CD14-positive monocyte (primary cell): ENCODE results near the gene SRD5A3. TPM values are rescaled to one million over a fixed set of nuclear protein-coding genes. Genes with fewer than 3 reads are reported as not detected.

Source experiments
- DNase-seq, 3 donors: peaks; one replicate each; pipeline ENCODE4 v3.0.0-alpha.2; 2011 to 2022
- H2AFZ ChIP-seq: 2 replicates; pipeline ENCODE4 v1.6.0; 2012; ENCODE audit warnings: mild to moderate bottlenecking, low read depth, low read length, inconsistent platforms; ENCODE audit not compliant: insufficient read depth, poor library complexity, severe bottlenecking
- H3K27ac ChIP-seq, 2 donors: 1 replicate in 1 of 2; 2 replicates in 1 of 2; pipeline ENCODE4 v1.5.1; 2012 to 2013; ENCODE audit warnings: low read length in 2 of 2, control low read depth in 1 of 2, inconsistent platforms in 1 of 2, low read depth in 1 of 2, mild to moderate bottlenecking in 1 of 2
- H3K27me3 ChIP-seq, 2 donors: one replicate each; pipeline versions ENCODE4 v1.6.0 to v1.6.1; 2011 to 2013; ENCODE audit warnings: low read length in 2 of 2; ENCODE audit not compliant: control insufficient read depth in 2 of 2, insufficient read depth in 2 of 2
- H3K36me3 ChIP-seq, 2 donors: replicated peaks in 1 of 2; 1 replicate in 1 of 2; 2 replicates in 1 of 2; pipeline versions ENCODE4 v1.5.1 to v1.6.1; 2012 to 2013; ENCODE audit warnings: low read length in 2 of 2, control low read depth in 1 of 2, inconsistent platforms in 1 of 2, mild to moderate bottlenecking in 1 of 2; ENCODE audit not compliant: insufficient read depth in 2 of 2, control insufficient read depth in 1 of 2
- H3K4me1 ChIP-seq, 2 donors: 1 replicate in 1 of 2; 2 replicates in 1 of 2; pipeline versions ENCODE4 v1.5.1 to v1.6.1; 2012 to 2013; ENCODE audit warnings: low read length in 2 of 2, control low read depth in 1 of 2, inconsistent platforms in 1 of 2, mild to moderate bottlenecking in 1 of 2, moderate library complexity in 1 of 2; ENCODE audit not compliant: insufficient read depth in 2 of 2, control insufficient read depth in 1 of 2
- H3K4me2 ChIP-seq: replicated peaks from 2 replicates; pipeline ENCODE3; 2012; ENCODE audit warnings: low read length, moderate library complexity, mild to moderate bottlenecking; ENCODE audit not compliant: poor library complexity, severe bottlenecking; ENCODE audit errors: extremely low read depth
- H3K4me3 ChIP-seq, 3 experiments: fragments of 200-600 bp in 1 of 3; sonication (generic) in 1 of 3; replicated peaks in 1 of 3; 1 replicate in 2 of 3; 2 replicates in 1 of 3; pipeline ENCODE4 v1.5.1; 2011 to 2013; ENCODE audit warnings: low read length in 3 of 3, mild to moderate bottlenecking in 3 of 3, control low read depth in 2 of 3, low read depth in 2 of 3, inconsistent platforms in 1 of 3, moderate library complexity in 1 of 3
- H3K79me2 ChIP-seq: 2 replicates; pipeline ENCODE4 v1.6.0; 2012; ENCODE audit warnings: mild to moderate bottlenecking, control low read depth, inconsistent platforms, low read length, moderate library complexity; ENCODE audit not compliant: insufficient read depth
- H3K9ac ChIP-seq: 2 replicates; pipeline ENCODE4 v1.6.0; 2017; ENCODE audit warnings: low read length, mild to moderate bottlenecking; ENCODE audit not compliant: insufficient read depth, poor library complexity, severe bottlenecking
- H3K9me3 ChIP-seq, 2 donors: replicated peaks in 1 of 2; 1 replicate in 1 of 2; 2 replicates in 1 of 2; pipeline versions ENCODE4 v1.5.1 to v1.6.1; 2012 to 2013; ENCODE audit warnings: low read length in 2 of 2, control low read depth in 1 of 2; ENCODE audit not compliant: control insufficient read depth in 1 of 2, insufficient read depth in 1 of 2
- H4K20me1 ChIP-seq: 2 replicates; pipeline ENCODE4 v1.6.0; 2012; ENCODE audit warnings: mild to moderate bottlenecking, low read length, control low read depth, moderate library complexity; ENCODE audit not compliant: insufficient read depth
- H3K27ac Mint-ChIP-seq, 7 donors: one replicate each; pipeline ENCODE4 v1.8.0; 2020; ENCODE audit warnings: mild to moderate bottlenecking in 7 of 7, mixed read lengths in 7 of 7, moderate library complexity in 6 of 7, inconsistent platforms in 2 of 7
- H3K27me3 Mint-ChIP-seq, 3 donors: one replicate each; pipeline ENCODE4 v1.8.0; 2021 to 2022; ENCODE audit warnings: low read depth in 3 of 3, mild to moderate bottlenecking in 3 of 3, mixed read lengths in 3 of 3, moderate library complexity in 3 of 3, inconsistent platforms in 1 of 3
- H3K36me3 Mint-ChIP-seq, 2 donors: one replicate each; pipeline ENCODE4 v1.8.0; 2020; ENCODE audit warnings: mixed read lengths in 2 of 2, inconsistent platforms in 1 of 2, mild to moderate bottlenecking in 1 of 2
- H3K4me1 Mint-ChIP-seq: one replicate; pipeline ENCODE4 v1.8.0; 2020; ENCODE audit warnings: mild to moderate bottlenecking, mixed read lengths
- H3K4me3 Mint-ChIP-seq, 2 donors: one replicate each; pipeline ENCODE4 v1.8.0; 2020; ENCODE audit warnings: mild to moderate bottlenecking in 2 of 2, mixed read lengths in 2 of 2, moderate library complexity in 1 of 2
- H3K9me3 Mint-ChIP-seq, 7 donors: one replicate each; pipeline ENCODE4 v1.8.0; 2020 to 2022; ENCODE audit warnings: mixed read lengths in 7 of 7, mild to moderate bottlenecking in 6 of 7, moderate library complexity in 6 of 7, inconsistent platforms in 2 of 7
- WGBS: methylation state at CpG from one replicate; pipeline ENCODE4 v1.1.5; 2013; ENCODE audit warnings: missing lambda C conversion rate; ENCODE audit not compliant: insufficient coverage; 5-methylcytosine and 5-hydroxymethylcytosine counted together
- intact Hi-C, 2 donors: fragments of 100-400 bp; cut with micrococcal nuclease; formaldehyde crosslinking; loops; one replicate each; pipeline versions ENCODE4 v1.15.0 to v1.15.1; 2023
- polyA plus RNA-seq, 3 donors: library from polyadenylated mRNA; depleted of rRNA in 1 of 3; unstranded in 2 of 3; stranded (reverse) in 1 of 3; fragments of 300-500 nt in 2 of 3; fragments of >200 nt in 1 of 3; fragmentation: Illumina TruSeq in 2 of 3; gene quantifications; 1 replicate in 2 of 3; 2 replicates in 1 of 3; pipeline ENCODE4 v1.2.3, GENCODE V29; 2012 to 2021
- TF ChIP-seq, protein P1 (sequence below): fragments of 200-600 bp; IDR thresholded peaks from one replicate; pipeline ENCODE4 v1.8.0; 2022; ENCODE audit warnings: antibody characterized with exemption, mild to moderate bottlenecking

SRD5A3 gene
- polyA plus RNA-seq, 3 donors, result 5.9 to 26.2 (median 16.2) TPM

DNA sequence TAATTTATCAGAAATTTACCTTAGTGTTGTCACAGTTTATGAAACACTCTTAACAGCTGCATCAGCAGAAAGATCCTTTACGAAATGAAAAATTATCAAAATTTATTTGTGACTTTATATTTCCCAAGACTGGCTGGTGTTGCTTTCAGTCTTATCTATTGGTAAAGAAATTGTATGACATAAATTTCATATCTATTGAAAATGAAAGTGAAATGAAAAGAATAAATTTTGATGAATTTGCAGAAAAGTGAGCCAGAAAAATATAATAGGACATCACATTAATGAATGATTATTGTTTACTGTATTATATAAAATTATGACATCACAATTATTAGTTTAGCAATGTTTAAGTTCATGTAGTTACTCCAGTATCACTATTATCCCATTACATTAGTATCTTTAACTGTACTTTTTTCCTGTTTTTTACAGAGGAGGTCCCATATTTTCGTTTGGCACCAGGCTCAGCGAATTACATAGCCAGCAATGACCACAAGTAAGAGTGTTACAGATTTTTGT, 36.5 kb downstream of the SRD5A3 start:
- WGBS, result 90% methylated on average over 2 of the region's 3 CpGs
- H3K4me3 ChIP-seq, result no peak overlapping the region
- no peaks in the 10 kb centered on the region for H3K4me1 ChIP-seq
- no peak overlapping the region for H3K4me2 ChIP-seq
- no peaks in the 10 kb centered on the region for H3K27me3 ChIP-seq
- Mint-ChIP-seq H3K27me3 (peaks cover 0 to 1% (median 0%) of the 10 kb centered on the region in 3 donors), H3K4me3 (no peak overlapping the region), H3K36me3 (no peaks in the 10 kb centered on the region), H3K9me3 (peaks cover 0 to 4% (median 0%) of the 10 kb centered on the region in 7 donors), H3K27ac (no peak overlapping the region), H3K4me1 (peaks cover 2% of the 10 kb centered on the region)
- TF ChIP-seq, protein P1, sequence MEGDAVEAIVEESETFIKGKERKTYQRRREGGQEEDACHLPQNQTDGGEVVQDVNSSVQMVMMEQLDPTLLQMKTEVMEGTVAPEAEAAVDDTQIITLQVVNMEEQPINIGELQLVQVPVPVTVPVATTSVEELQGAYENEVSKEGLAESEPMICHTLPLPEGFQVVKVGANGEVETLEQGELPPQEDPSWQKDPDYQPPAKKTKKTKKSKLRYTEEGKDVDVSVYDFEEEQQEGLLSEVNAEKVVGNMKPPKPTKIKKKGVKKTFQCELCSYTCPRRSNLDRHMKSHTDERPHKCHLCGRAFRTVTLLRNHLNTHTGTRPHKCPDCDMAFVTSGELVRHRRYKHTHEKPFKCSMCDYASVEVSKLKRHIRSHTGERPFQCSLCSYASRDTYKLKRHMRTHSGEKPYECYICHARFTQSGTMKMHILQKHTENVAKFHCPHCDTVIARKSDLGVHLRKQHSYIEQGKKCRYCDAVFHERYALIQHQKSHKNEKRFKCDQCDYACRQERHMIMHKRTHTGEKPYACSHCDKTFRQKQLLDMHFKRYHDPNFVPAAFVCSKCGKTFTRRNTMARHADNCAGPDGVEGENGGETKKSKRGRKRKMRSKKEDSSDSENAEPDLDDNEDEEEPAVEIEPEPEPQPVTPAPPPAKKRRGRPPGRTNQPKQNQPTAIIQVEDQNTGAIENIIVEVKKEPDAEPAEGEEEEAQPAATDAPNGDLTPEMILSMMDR, result no peak
- H3K9ac ChIP-seq, result no peak overlapping the region
- DNase-seq, result no peak
- H3K36me3 ChIP-seq, result no peaks in the 10 kb centered on the region
- intact Hi-C loops, result no loop called here
- no peaks in the 10 kb centered on the region for H4K20me1 ChIP-seq
- H3K79me2 ChIP-seq, result no peaks in the 10 kb centered on the region
- no peaks in the 10 kb centered on the region for H3K9me3 ChIP-seq
- H3K27ac ChIP-seq, result no peak overlapping the region
- H2AFZ ChIP-seq, result no peak overlapping the region

DNA sequence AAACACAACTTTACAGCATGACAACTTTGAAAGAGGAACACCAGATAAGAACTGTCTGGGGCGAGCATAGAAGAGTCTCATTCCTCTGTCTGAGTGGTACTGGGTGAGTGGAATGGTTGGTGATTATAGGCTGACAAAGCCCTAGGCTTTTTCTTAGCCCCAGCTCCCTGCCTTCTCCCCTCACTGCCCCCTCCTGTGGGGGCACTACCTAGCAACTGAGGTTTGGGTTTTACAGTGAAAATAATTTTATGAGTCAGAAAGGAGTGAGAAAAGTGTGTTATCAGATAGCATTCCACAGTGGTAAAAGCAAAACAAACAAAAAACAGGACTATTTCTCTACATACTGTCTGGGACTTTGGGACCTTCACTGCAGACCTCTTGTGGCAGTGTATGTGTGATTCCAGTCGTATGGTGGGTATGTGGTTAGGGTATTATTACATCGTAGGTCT, 39.2 kb downstream of the SRD5A3 start:
- TF ChIP-seq, protein P1, result no peak
- Mint-ChIP-seq H3K27me3 (peaks cover 0 to 2% (median 1%) of the 10 kb centered on the region in 3 donors), H3K4me3 (no peak overlapping the region), H3K27ac (no peak overlapping the region), H3K9me3 (peaks cover 0 to 2% (median 0%) of the 10 kb centered on the region in 7 donors), H3K4me1 (peaks cover 2% of the 10 kb centered on the region), H3K36me3 (no peaks in the 10 kb centered on the region)
- no peaks in the 10 kb centered on the region for H3K27me3 ChIP-seq
- no peak overlapping the region for H3K27ac ChIP-seq
- no peaks in the 10 kb centered on the region for H3K79me2 ChIP-seq
- peak overlapping the region; percentile 6 for H2AFZ ChIP-seq
- no peak overlapping the region for H3K4me2 ChIP-seq
- H4K20me1 ChIP-seq, result no peaks in the 10 kb centered on the region
- no peaks in the 10 kb centered on the region for H3K36me3 ChIP-seq
- WGBS, result 88% methylated on average over 2 of the region's 3 CpGs
- intact Hi-C loops, result no loop called here
- no peak overlapping the region for H3K9ac ChIP-seq
- no peak for DNase-seq
- no peak overlapping the region for H3K4me3 ChIP-seq
- H3K4me1 ChIP-seq, result no peaks in the 10 kb centered on the region
- H3K9me3 ChIP-seq, result no peaks in the 10 kb centered on the region
